ENCODE data around the gene CASP7.
A peak's percentile ranks its signal among the peaks of the same experiment; 100 is the strongest.

CASP7 gene

DNA sequence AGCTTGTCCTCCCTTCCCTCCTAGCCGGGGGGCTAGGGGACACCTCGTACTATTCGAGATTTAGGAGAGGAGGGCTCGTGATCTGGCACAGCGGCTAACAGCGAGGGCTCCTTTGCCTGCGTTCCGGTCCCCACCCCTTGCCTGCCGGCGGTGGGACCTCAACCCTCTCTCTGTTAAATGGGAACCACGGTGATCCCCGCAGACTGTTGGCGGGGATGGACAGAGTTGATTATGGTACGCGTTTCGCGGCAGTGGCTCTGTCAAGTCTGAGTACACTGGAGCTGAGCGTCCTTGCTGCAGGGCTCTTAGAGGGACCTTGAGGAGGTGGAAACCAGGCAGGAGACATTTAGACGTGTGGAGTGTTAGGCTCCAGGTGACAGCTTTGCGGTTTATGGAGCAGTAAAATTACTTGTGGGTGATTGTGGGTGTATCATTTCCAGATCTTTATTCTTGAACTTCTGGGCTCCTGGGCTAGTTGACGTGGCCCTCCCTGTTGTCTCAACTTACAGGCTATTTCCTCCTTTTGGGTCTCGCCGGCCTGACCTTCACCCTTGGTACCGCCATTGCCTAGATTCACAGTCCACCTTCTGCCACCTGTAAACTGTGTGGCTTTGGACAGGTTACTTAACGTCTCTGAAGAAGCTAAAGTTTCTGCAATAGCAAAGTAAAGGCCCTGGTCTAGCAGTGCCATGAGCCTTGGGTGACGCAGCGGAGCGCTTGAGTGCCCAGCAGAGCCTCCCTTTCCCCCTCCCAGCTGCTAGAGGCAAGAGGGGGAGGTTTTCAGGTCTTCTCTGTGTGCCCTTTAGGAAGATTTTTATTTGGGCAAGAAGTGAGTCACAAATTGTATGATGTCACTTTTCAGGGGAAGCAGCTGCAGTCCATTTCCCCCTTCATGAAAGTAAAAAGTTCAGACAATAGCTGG is 739 bp downstream of the CASP7 start:
- Histone ChIP-seq H3K9me3 (ENCODE audit: low read length) (no peaks in the 10 kb centered on the region), H3K4me1 (ENCODE audit: insufficient read depth, low read length) (peaks cover 14% of the 10 kb centered on the region), H3K9ac (ENCODE audit: low read length) (peak overlapping the region; percentile 85), H3K27me3 (ENCODE audit: control insufficient read depth in 1 of 2, insufficient read depth in 2 of 2, low read length in 2 of 2) (no peaks in the 10 kb centered on the region), H3K4me3 (ENCODE audit: low read depth in 1 of 2, low read length in 2 of 2) (peak overlapping the region; percentile 99 to 100), H3K36me3 (ENCODE audit: insufficient read depth, low read length) (no peaks in the 10 kb centered on the region), H3K27ac (ENCODE audit: low read depth, low read length) (peak overlapping the region; percentile 100)

DNA sequence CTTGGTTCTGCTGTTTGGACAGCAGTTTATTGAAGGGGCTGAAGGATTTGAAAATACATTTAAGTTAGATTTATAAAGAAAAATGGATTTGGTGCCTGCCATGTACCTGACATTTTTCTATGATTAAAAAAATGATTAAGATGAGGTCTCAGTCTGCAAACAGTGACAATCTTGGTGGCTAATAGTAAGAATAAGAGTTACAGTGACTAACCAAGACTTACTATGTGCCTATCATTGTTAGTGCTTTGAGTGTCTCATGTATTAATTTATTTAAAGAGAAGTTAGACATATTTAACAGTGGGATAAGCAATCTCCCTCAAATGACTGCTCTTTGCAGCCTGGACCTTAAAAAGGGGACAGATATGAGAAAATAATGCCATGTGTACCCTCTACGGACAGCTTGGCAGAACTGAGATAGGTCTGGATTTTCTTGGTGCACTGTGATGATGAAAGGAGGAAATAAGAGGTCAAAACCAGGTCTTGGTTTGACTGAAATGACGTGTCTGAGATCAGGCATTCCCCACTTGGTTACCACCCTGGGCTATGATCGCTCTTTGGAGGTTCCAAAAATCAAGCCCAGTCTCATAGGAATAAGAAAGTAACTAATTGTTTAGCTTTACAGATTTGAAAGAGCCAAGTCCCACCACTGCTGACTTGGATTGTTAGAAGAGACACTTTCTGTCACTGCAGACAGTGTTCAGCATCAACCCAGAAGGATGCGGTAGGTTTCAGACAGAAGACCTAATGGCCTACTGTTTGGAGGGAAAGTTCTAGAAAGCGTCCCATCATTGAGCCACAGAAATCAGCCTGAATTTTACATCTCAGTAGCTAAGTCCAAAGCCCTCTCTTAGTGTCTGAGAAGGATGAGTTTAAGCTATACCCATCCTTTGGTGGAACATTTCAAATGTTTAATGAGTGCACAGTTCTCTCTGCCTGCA is 2.1 kb downstream of the CASP7 start:
- H3K36me3 ChIP-seq (ENCODE audit: insufficient read depth, low read length): no peaks in the 10 kb centered on the region
- no peaks in the 10 kb centered on the region for H3K27me3 ChIP-seq (ENCODE audit: control insufficient read depth in 1 of 2, insufficient read depth in 2 of 2, low read length in 2 of 2)
- no peaks in the 10 kb centered on the region for H3K9me3 ChIP-seq (ENCODE audit: low read length)
- H3K27ac ChIP-seq (ENCODE audit: low read depth, low read length): no peak overlapping the region
- peak overlapping the region in 1 of 2 donors; percentile 99 for H3K4me3 ChIP-seq (ENCODE audit: low read depth in 1 of 2, low read length in 2 of 2)
- H3K4me1 ChIP-seq (ENCODE audit: insufficient read depth, low read length): peaks cover 14% of the 10 kb centered on the region
- H3K9ac ChIP-seq (ENCODE audit: low read length): no peak overlapping the region

DNA sequence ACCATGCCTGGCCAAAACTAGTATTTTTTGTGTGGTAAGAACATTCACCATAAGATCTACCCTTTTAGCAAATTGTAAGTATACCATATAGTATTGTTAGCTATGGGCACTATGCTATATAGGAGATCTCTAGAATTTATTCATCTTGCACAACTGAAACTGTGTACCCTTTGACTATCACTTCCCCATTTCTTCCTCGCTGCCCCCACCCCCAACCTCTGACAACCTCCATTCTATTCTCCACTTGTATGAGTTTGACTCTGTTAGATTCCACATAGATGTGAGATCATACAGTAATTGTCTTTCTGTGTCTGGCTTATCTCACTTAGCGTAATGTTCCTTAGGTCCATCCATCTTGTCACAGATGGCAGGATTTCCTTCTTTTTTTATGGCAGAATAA is 3.6 kb downstream of the CASP7 start:
- no peaks in the 10 kb centered on the region for H3K36me3 ChIP-seq (ENCODE audit: insufficient read depth, low read length)
- H3K27me3 ChIP-seq (ENCODE audit: control insufficient read depth in 1 of 2, insufficient read depth in 2 of 2, low read length in 2 of 2): no peaks in the 10 kb centered on the region
- H3K9ac ChIP-seq (ENCODE audit: low read length): no peak overlapping the region
- no peak overlapping the region for H3K4me3 ChIP-seq (ENCODE audit: low read depth in 1 of 2, low read length in 2 of 2)
- no peak overlapping the region for H3K27ac ChIP-seq (ENCODE audit: low read depth, low read length)
- H3K4me1 ChIP-seq (ENCODE audit: insufficient read depth, low read length): peaks cover 14% of the 10 kb centered on the region
- no peaks in the 10 kb centered on the region for H3K9me3 ChIP-seq (ENCODE audit: low read length)

DNA sequence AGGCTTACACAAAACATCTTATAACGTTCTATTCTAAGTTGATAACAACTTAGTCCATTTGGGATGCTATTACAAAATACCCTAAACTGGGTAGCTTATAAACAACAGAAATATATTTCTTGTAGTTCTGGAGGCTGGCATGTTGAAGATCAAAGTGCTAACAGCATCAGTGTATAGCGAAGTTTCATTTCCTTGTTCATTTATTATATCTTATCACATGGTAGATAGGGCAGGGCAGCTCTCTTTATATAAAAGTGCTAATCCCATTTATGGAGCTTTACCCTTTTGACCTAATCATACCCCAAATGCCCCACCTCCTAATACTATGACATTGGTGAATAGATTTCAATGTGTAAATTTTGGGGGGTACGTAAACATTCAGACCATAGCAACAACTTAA is 6.3 kb downstream of the CASP7 start:
- H3K4me3 ChIP-seq (ENCODE audit: low read depth in 1 of 2, low read length in 2 of 2): no peak overlapping the region
- H3K27ac ChIP-seq (ENCODE audit: low read depth, low read length): no peak overlapping the region
- no peaks in the 10 kb centered on the region for H3K9me3 ChIP-seq (ENCODE audit: low read length)
- H3K9ac ChIP-seq (ENCODE audit: low read length): no peak overlapping the region
- H3K36me3 ChIP-seq (ENCODE audit: insufficient read depth, low read length): no peaks in the 10 kb centered on the region
- peaks cover 8% of the 10 kb centered on the region for H3K4me1 ChIP-seq (ENCODE audit: insufficient read depth, low read length)
- no peaks in the 10 kb centered on the region for H3K27me3 ChIP-seq (ENCODE audit: control insufficient read depth in 1 of 2, insufficient read depth in 2 of 2, low read length in 2 of 2)

DNA sequence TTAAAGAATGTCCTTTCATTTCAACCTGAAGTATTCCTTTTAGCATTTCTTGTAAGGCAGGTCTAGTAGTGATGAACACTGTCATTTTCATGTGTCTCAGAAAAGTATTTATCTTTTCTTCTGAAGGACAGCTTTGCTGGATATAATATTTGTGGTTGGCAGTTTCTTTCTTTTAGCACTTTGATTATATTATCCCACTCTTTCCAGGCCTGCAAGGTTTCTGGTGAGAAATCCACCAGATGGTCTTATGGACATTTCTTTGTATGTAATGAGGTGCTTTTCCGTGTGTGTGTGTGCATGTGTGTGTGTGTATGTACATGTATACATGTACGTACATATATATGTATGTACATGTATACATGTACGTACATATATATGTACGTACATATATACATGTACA is 7.3 kb downstream of the CASP7 start:
- no peaks in the 10 kb centered on the region for H3K9me3 ChIP-seq (ENCODE audit: low read length)

DNA sequence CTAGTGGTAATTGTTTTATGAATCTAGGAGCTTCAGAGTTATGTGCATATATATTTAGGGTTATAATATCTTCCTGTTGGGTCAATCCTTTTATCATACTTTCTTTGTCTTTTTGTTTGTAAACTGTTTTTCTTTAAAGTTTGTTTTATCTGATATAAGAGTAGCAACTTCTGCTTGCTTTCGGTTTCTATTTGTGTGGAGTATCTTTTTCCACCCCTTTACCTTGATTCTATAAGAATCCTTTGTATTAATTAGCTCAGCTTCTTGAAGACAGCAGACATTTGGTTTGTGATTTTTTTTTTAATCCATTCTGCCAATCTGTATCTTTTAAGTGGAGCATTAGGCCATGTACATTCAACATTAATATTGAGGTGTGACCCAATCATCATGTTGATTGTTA is 9.3 kb downstream of the CASP7 start:
- Histone ChIP-seq H3K27me3 (ENCODE audit: control insufficient read depth in 1 of 2, insufficient read depth in 2 of 2, low read length in 2 of 2) (no peaks in the 10 kb centered on the region), H3K36me3 (ENCODE audit: insufficient read depth, low read length) (peaks cover 16% of the 10 kb centered on the region), H3K27ac (ENCODE audit: low read depth, low read length) (no peak overlapping the region), H3K9ac (ENCODE audit: low read length) (no peak overlapping the region), H3K4me3 (ENCODE audit: low read depth in 1 of 2, low read length in 2 of 2) (no peak overlapping the region), H3K9me3 (ENCODE audit: low read length) (peaks cover 12% of the 10 kb centered on the region), H3K4me1 (ENCODE audit: insufficient read depth, low read length) (no peaks in the 10 kb centered on the region)

More for the DNA sequence above, 7.3 kb downstream of the CASP7 start:
- Histone ChIP-seq H3K4me3 (ENCODE audit: low read depth in 1 of 2, low read length in 2 of 2) (no peak overlapping the region), H3K9ac (ENCODE audit: low read length) (no peak overlapping the region), H3K27me3 (ENCODE audit: control insufficient read depth in 1 of 2, insufficient read depth in 2 of 2, low read length in 2 of 2) (no peaks in the 10 kb centered on the region), H3K27ac (ENCODE audit: low read depth, low read length) (no peak overlapping the region), H3K36me3 (ENCODE audit: insufficient read depth, low read length) (peaks cover 5% of the 10 kb centered on the region), H3K4me1 (ENCODE audit: insufficient read depth, low read length) (no peaks in the 10 kb centered on the region)

DNA sequence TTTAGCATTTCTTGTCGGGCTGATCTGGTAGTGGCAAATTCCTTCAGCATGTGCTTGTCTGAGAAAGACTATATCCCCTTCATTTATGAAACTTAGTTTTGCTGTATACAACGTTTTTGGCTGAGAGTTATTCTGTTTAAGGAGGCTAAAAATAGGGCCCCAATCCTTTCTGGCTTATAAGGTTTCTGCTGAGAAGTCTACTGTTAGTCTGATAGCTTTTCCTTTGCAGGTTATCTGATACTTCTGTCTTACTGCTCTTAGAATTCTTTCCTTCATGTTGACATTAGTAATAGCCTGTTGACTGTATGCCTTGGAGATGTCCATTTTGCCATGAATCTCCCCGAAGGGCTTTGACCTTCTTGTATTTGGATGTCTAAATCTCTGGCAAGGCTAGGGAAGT is 9.9 kb downstream of the CASP7 start:
- Histone ChIP-seq H3K36me3 (ENCODE audit: insufficient read depth, low read length) (peaks cover 16% of the 10 kb centered on the region), H3K9ac (ENCODE audit: low read length) (no peak overlapping the region), H3K4me3 (ENCODE audit: low read depth in 1 of 2, low read length in 2 of 2) (no peak overlapping the region), H3K4me1 (ENCODE audit: insufficient read depth, low read length) (no peaks in the 10 kb centered on the region), H3K27ac (ENCODE audit: low read depth, low read length) (no peak overlapping the region), H3K27me3 (ENCODE audit: control insufficient read depth in 1 of 2, insufficient read depth in 2 of 2, low read length in 2 of 2) (no peaks in the 10 kb centered on the region), H3K9me3 (ENCODE audit: low read length) (peaks cover 12% of the 10 kb centered on the region)

DNA sequence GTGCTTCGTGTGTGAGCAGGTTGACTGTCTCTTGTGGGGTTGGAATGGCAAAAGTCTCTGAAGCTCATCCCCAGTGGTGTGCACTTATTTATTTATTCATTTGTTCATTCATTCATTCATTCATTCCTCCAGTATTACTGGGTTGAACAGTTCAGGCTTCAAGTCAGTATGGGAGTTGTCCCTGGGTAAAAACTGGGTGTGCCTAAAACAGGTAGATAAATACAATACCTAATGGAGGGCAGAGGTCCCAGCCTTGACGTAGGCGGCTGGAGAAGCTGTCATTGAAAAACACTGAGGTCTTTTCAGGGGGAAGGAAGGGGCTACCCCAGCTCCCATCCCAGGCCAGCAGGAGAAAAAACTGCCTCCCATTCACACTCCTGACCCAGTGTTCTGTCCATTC is 11.0 kb downstream of the CASP7 start:
- no peaks in the 10 kb centered on the region for H3K27me3 ChIP-seq (ENCODE audit: control insufficient read depth in 1 of 2, insufficient read depth in 2 of 2, low read length in 2 of 2)
- H3K9me3 ChIP-seq (ENCODE audit: low read length): peaks cover 12% of the 10 kb centered on the region
- H3K27ac ChIP-seq (ENCODE audit: low read depth, low read length): no peak overlapping the region
- no peak overlapping the region for H3K4me3 ChIP-seq (ENCODE audit: low read depth in 1 of 2, low read length in 2 of 2)
- no peak overlapping the region for H3K9ac ChIP-seq (ENCODE audit: low read length)
- H3K4me1 ChIP-seq (ENCODE audit: insufficient read depth, low read length): no peaks in the 10 kb centered on the region
- peaks cover 16% of the 10 kb centered on the region for H3K36me3 ChIP-seq (ENCODE audit: insufficient read depth, low read length)

DNA sequence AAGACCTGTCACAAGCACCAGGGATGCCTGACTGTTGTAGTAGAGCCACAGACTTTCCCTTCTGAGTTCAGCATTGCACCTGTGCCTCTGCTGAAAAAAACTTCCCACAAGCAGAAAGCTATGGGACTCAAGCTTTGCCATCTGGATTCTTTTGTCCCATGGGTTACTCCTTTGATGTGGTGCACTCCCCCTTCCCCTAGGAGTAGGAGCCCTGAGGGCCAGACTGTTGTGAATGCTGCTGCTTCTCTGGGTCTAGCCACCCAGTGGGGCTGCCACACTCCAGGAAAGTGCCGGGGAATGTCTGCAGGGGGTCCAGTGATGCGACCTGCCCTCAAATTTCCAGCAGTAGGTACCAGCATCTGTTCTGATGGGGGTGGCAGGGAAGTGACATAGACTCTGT is 11.7 kb downstream of the CASP7 start:
- no peak overlapping the region for H3K9ac ChIP-seq (ENCODE audit: low read length)
- peaks cover 12% of the 10 kb centered on the region for H3K9me3 ChIP-seq (ENCODE audit: low read length)
- no peak overlapping the region for H3K27ac ChIP-seq (ENCODE audit: low read depth, low read length)
- no peaks in the 10 kb centered on the region for H3K4me1 ChIP-seq (ENCODE audit: insufficient read depth, low read length)
- no peak overlapping the region for H3K4me3 ChIP-seq (ENCODE audit: low read depth in 1 of 2, low read length in 2 of 2)
- no peaks in the 10 kb centered on the region for H3K27me3 ChIP-seq (ENCODE audit: control insufficient read depth in 1 of 2, insufficient read depth in 2 of 2, low read length in 2 of 2)
- H3K36me3 ChIP-seq (ENCODE audit: insufficient read depth, low read length): peaks cover 16% of the 10 kb centered on the region

DNA sequence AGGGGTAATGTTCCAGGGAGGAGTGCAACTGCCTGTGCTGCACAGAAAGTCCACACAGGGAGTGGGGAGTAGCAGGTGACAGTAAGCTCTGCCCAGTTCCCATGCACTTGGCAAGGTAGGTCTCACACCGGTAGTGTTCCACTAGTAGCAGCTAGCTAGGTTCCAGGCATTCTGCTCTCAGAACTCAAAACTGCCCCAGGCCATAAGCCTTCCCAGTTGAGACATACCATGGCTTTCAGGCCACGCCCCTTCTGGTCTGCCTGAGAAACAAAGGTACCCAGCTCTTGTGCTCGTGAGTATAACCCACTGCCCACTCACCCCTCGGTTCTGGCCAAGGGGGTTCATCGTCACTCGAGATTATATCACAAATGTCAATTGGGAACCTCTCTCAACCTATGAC is 12.6 kb downstream of the CASP7 start:
- H3K9me3 ChIP-seq (ENCODE audit: low read length): peaks cover 12% of the 10 kb centered on the region
- H3K27me3 ChIP-seq (ENCODE audit: control insufficient read depth in 1 of 2, insufficient read depth in 2 of 2, low read length in 2 of 2): no peaks in the 10 kb centered on the region
- peak overlapping the region in 1 of 2 donors; percentile 7 for H3K4me3 ChIP-seq (ENCODE audit: low read depth in 1 of 2, low read length in 2 of 2)
- no peak overlapping the region for H3K9ac ChIP-seq (ENCODE audit: low read length)
- no peaks in the 10 kb centered on the region for H3K4me1 ChIP-seq (ENCODE audit: insufficient read depth, low read length)
- no peak overlapping the region for H3K27ac ChIP-seq (ENCODE audit: low read depth, low read length)
- peaks cover 16% of the 10 kb centered on the region for H3K36me3 ChIP-seq (ENCODE audit: insufficient read depth, low read length)

DNA sequence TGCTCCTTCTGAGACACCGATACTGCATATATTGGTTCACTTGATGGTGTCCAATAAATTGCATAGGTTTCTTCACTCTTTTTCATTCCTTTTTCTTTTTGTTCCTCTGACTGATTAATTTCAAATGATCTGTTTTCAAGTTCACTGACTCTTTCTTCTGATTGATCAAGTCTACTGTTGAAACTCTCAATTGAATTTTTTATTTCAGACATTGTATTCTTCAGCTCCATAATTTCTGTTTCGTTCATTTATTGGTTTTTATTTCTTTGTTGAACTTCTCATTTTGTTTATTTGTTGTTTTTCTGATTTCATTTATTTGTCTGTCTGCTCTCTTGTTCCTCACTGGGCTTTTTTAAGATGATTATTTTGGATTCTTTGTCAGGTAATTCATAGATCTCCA is 13.6 kb downstream of the CASP7 start:
- H3K4me1 ChIP-seq (ENCODE audit: insufficient read depth, low read length): no peaks in the 10 kb centered on the region
- H3K36me3 ChIP-seq (ENCODE audit: insufficient read depth, low read length): peaks cover 26% of the 10 kb centered on the region
- H3K9ac ChIP-seq (ENCODE audit: low read length): no peak overlapping the region
- H3K27me3 ChIP-seq (ENCODE audit: control insufficient read depth in 1 of 2, insufficient read depth in 2 of 2, low read length in 2 of 2): no peaks in the 10 kb centered on the region
- H3K27ac ChIP-seq (ENCODE audit: low read depth, low read length): no peak overlapping the region
- no peak overlapping the region for H3K4me3 ChIP-seq (ENCODE audit: low read depth in 1 of 2, low read length in 2 of 2)
- H3K9me3 ChIP-seq (ENCODE audit: low read length): peaks cover 12% of the 10 kb centered on the region
